ENCODE data around the gene SUMO2.

GRCh38 chr17:75124041-75124818 is 58.5 kb downstream of the SUMO2 start:
- TF ChIP-seq, protein P1, sequence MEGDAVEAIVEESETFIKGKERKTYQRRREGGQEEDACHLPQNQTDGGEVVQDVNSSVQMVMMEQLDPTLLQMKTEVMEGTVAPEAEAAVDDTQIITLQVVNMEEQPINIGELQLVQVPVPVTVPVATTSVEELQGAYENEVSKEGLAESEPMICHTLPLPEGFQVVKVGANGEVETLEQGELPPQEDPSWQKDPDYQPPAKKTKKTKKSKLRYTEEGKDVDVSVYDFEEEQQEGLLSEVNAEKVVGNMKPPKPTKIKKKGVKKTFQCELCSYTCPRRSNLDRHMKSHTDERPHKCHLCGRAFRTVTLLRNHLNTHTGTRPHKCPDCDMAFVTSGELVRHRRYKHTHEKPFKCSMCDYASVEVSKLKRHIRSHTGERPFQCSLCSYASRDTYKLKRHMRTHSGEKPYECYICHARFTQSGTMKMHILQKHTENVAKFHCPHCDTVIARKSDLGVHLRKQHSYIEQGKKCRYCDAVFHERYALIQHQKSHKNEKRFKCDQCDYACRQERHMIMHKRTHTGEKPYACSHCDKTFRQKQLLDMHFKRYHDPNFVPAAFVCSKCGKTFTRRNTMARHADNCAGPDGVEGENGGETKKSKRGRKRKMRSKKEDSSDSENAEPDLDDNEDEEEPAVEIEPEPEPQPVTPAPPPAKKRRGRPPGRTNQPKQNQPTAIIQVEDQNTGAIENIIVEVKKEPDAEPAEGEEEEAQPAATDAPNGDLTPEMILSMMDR (IDR thresholded peaks at IDR 0.05; ENCODE audit: low read length): no peak
- no peak for TF ChIP-seq EZH2 (IDR thresholded peaks at IDR 0.05; ENCODE audit: borderline replicate concordance, low read length)

Data from OCI-LY1 (cell line).